Nephron (organoid): ENCODE results near the gene NR3C2.

Experiments
- H3K27ac Mint-ChIP-seq, 3 experiments: 2 replicates each; pipeline ENCODE4 v1.8.0; 2020; ENCODE audit warnings: mixed read lengths in 3 of 3, mild to moderate bottlenecking in 2 of 3, moderate library complexity in 1 of 3
- H3K27me3 Mint-ChIP-seq: 2 replicates; pipeline ENCODE4 v1.8.0; 2021; ENCODE audit warnings: low read depth, mild to moderate bottlenecking, moderate library complexity, mixed read lengths
- H3K36me3 Mint-ChIP-seq: 2 replicates; pipeline ENCODE4 v1.8.0; 2020; ENCODE audit warnings: low read depth, mixed read lengths
- H3K4me1 Mint-ChIP-seq: 2 replicates; pipeline ENCODE4 v1.8.0; 2020; ENCODE audit warnings: mixed read lengths
- H3K4me3 Mint-ChIP-seq, 3 experiments: 2 replicates each; pipeline ENCODE4 v1.8.0; 2020; ENCODE audit warnings: mild to moderate bottlenecking in 3 of 3, mixed read lengths in 3 of 3, moderate library complexity in 2 of 3
- H3K9me3 Mint-ChIP-seq: 2 replicates; pipeline ENCODE4 v1.8.0; 2020; ENCODE audit warnings: mixed read lengths
- CTCF ChIP-seq, 3 experiments: fragments of 200-600 bp; sonication (generic); IDR thresholded peaks; one replicate each; pipeline ENCODE4 v1.5.0; 2021; ENCODE audit warnings: antibody characterized with exemption in 3 of 3; ENCODE audit not compliant: unreplicated experiment in 3 of 3

The NR3C2 gene

GRCh38 chr4:148211533-148211932 is 230.7 kb downstream of the NR3C2 start:
- Mint-ChIP-seq H3K9me3 (no peaks in the 10 kb centered on the region), H3K36me3 (no peaks in the 10 kb centered on the region), H3K4me3 (peak overlapping the region in 1 of 3 experiments; percentile 1), H3K27ac (peak overlapping the region; percentile 16 to 68 (median 32)), H3K4me1 (peaks cover 49% of the 10 kb centered on the region), H3K27me3 (no peaks in the 10 kb centered on the region)
- no peak for TF ChIP-seq CTCF (IDR thresholded peaks at IDR 0.05; ENCODE audit: unreplicated experiment in 3 of 3)

GRCh38 chr4:148210661-148211060 is 231.6 kb downstream of the NR3C2 start:
- H3K4me1 Mint-ChIP-seq, result peaks cover 49% of the 10 kb centered on the region
- peak overlapping the region; percentile 9 to 68 (median 14) for H3K27ac Mint-ChIP-seq
- H3K36me3 Mint-ChIP-seq, result no peaks in the 10 kb centered on the region
- no peak for TF ChIP-seq CTCF (IDR thresholded peaks at IDR 0.05; ENCODE audit: unreplicated experiment in 3 of 3)
- no peaks in the 10 kb centered on the region for H3K27me3 Mint-ChIP-seq
- no peaks in the 10 kb centered on the region for H3K9me3 Mint-ChIP-seq
- H3K4me3 Mint-ChIP-seq, result no peak overlapping the region

- Mint-ChIP-seq H3K4me1 (peaks cover 51% of the 10 kb centered on the region), H3K4me3 (no peak overlapping the region), H3K27me3 (no peaks in the 10 kb centered on the region), H3K27ac (no peak overlapping the region), H3K36me3 (no peaks in the 10 kb centered on the region), H3K9me3 (no peaks in the 10 kb centered on the region)
- no peak for TF ChIP-seq CTCF (IDR thresholded peaks at IDR 0.05; ENCODE audit: unreplicated experiment in 3 of 3)
Observed at GRCh38 chr4:148207068-148207467, 235.1 kb downstream of the NR3C2 start.

GRCh38 chr4:148205476-148205875 is 236.7 kb downstream of the NR3C2 start:
- Mint-ChIP-seq H3K27me3 (no peaks in the 10 kb centered on the region), H3K36me3 (no peaks in the 10 kb centered on the region), H3K27ac (peak overlapping the region; percentile 11 to 91 (median 55)), H3K4me3 (no peak overlapping the region), H3K4me1 (peaks cover 42% of the 10 kb centered on the region), H3K9me3 (no peaks in the 10 kb centered on the region)
- no peak for TF ChIP-seq CTCF (IDR thresholded peaks at IDR 0.05; ENCODE audit: unreplicated experiment in 3 of 3)

DNA sequence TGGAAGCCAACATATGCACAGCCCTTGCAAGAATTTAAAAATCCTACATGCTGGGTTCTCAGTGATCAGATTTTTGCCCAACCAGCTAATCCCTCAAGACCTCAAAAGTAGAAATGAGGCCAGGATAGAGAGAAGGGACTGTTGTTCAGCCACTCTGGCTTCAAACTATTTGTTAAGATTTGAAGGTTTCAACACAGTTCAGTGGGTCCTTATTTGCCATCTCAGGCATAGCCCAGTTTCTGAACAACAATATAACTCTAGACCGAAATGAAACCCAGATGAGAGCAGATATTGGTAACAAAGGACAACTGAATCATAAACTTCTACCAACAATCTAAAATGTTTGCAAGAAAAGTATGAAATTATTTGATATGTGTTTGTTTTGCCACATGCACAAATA is 237.3 kb downstream of the NR3C2 start:
- Mint-ChIP-seq H3K27me3 (no peaks in the 10 kb centered on the region), H3K27ac (peak overlapping the region; percentile 55 to 91 (median 57)), H3K4me3 (no peak overlapping the region), H3K36me3 (no peaks in the 10 kb centered on the region), H3K4me1 (peaks cover 42% of the 10 kb centered on the region), H3K9me3 (no peaks in the 10 kb centered on the region)
- TF ChIP-seq CTCF (IDR thresholded peaks at IDR 0.05; ENCODE audit: unreplicated experiment in 3 of 3), result no peak

- Mint-ChIP-seq H3K9me3 (no peaks in the 10 kb centered on the region), H3K36me3 (no peaks in the 10 kb centered on the region), H3K27me3 (no peaks in the 10 kb centered on the region), H3K27ac (peak overlapping the region; percentile 55 to 91 (median 57)), H3K4me3 (no peak overlapping the region), H3K4me1 (peaks cover 42% of the 10 kb centered on the region)
- no peak for TF ChIP-seq CTCF (IDR thresholded peaks at IDR 0.05; ENCODE audit: unreplicated experiment in 3 of 3)
Observed at GRCh38 chr4:148204171-148204570, 238.0 kb downstream of the NR3C2 start.
